Esophagus (tissue), 2 donors: ENCODE results near the gene KCNG2. TPM values are rescaled to one million over a fixed set of nuclear protein-coding genes. Genes with fewer than 3 reads are reported as not detected.

Source experiments
- H3K27ac ChIP-seq, 2 donors: one replicate each; pipeline ENCODE4 v1.5.1; 2013; ENCODE audit warnings: low read depth in 2 of 2, mild to moderate bottlenecking in 2 of 2, inconsistent platforms in 1 of 2, low read length in 1 of 2, moderate library complexity in 1 of 2
- H3K27me3 ChIP-seq, 2 donors: one replicate each; pipeline ENCODE4 v1.6.1; 2013; ENCODE audit warnings: low read length in 2 of 2, control low read depth in 1 of 2, mild to moderate bottlenecking in 1 of 2; ENCODE audit not compliant: insufficient read depth in 2 of 2, control insufficient read depth in 1 of 2
- H3K36me3 ChIP-seq, 2 donors: one replicate each; pipeline ENCODE4 v1.6.1; 2013; ENCODE audit warnings: low read length in 1 of 2; ENCODE audit not compliant: control insufficient read depth in 2 of 2, insufficient read depth in 2 of 2
- H3K4me1 ChIP-seq, 2 donors: one replicate each; pipeline ENCODE4 v1.6.1; 2013; ENCODE audit warnings: low read length in 1 of 2; ENCODE audit not compliant: control insufficient read depth in 2 of 2, insufficient read depth in 2 of 2
- H3K4me3 ChIP-seq, 2 donors: one replicate each; pipeline ENCODE4 v1.5.1; 2013; ENCODE audit warnings: low read length in 2 of 2, mild to moderate bottlenecking in 2 of 2, low read depth in 1 of 2, moderate library complexity in 1 of 2
- H3K9me3 ChIP-seq, 2 donors: one replicate each; pipeline ENCODE4 v1.6.1; 2013; ENCODE audit warnings: mild to moderate bottlenecking in 2 of 2, low read depth in 1 of 2, low read length in 1 of 2, moderate library complexity in 1 of 2; ENCODE audit not compliant: control insufficient read depth in 2 of 2, insufficient read depth in 1 of 2
- WGBS, 2 donors: extraction: QIAGEN DNeasy Blood & Tissue Kit; methylation state at CpG; one replicate each; pipeline ENCODE4 v1.1.7; 2013; 5-methylcytosine and 5-hydroxymethylcytosine counted together
- polyA plus RNA-seq, 2 donors: library from polyadenylated mRNA; stranded (reverse); fragments of 200-250 nt; gene quantifications; one replicate each; pipeline ENCODE4 v1.2.3, GENCODE V29; 2013
- donor health status: healthy with polysubstance abuse.
- donor health status: Bipolar disorder and iron deficiency.

Gene KCNG2
- polyA plus RNA-seq, 2 donors = 0.04 TPM; not detected in 1

DNA sequence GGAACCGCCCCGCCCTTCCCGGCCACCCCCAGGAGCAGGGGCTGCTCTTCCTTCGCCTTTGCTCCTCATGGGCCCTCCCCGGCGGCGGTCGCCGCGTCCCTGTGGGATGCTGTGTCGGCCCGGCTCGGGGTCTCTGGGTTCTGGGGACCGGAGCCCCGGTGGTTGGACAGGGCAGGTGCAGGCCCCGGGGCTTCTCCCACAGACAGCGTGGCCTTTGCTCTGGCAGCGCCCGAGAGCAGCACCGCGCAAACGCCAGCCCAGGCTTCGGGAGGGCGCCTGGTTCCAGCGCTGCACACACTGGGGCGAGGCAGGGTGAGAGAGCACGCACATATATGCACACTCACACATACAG lies 9.0 kb upstream of the KCNG2 start:
- H3K27ac ChIP-seq = no peak overlapping the region
- H3K36me3 ChIP-seq = no peaks in the 10 kb centered on the region
- 53 to 58% methylated on average over 27 of the region's 27 CpGs for WGBS, 2 donors
- peaks cover 2 to 4% of the 10 kb centered on the region in 2 donors for H3K27me3 ChIP-seq
- H3K4me3 ChIP-seq = no peak overlapping the region
- peaks cover 3 to 8% of the 10 kb centered on the region in 2 donors for H3K9me3 ChIP-seq
- H3K4me1 ChIP-seq = no peaks in the 10 kb centered on the region

DNA sequence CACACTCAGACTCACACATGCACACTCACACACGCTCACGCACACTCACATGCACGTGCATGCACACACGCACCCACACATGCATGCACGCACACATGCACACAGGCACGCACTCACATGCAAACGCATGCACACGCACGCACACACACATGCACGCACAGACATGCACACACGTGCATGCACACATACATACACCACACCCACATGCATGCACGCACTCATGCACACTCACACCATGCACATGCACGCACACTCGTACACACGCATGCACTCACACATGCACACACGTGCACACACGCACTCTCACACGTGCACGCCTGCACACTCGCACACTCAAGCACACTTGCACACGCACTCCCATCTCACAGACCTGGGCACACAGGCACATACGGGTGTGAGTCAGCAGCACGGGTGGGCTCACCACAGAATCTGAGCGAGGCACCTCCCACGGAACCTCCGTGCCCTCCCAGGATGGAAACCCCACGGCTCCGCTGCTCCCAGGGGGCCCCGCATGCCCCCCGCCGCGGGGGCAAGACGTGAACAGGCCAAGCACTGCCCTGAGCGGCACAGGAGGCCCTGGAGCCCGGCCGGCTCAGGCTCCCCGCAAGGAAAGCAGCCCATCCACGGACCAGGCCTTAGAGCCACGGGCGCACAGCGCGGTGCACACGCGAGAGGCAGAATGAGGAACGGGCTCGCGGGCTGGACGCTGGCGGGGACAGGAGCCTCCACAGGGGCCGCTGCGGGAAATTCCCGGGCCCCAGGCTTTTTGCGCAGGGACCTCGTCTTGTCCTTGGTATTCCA lies 8.4 kb upstream of the KCNG2 start:
- Histone ChIP-seq H3K36me3 (no peaks in the 10 kb centered on the region), H3K9me3 (peaks cover 3 to 8% of the 10 kb centered on the region in 2 donors), H3K27ac (no peak overlapping the region), H3K4me1 (no peaks in the 10 kb centered on the region), H3K27me3 (peaks cover 2 to 4% of the 10 kb centered on the region in 2 donors), H3K4me3 (no peak overlapping the region)
- 92 to 94% methylated on average over 54 of the region's 54 CpGs for WGBS, 2 donors

DNA sequence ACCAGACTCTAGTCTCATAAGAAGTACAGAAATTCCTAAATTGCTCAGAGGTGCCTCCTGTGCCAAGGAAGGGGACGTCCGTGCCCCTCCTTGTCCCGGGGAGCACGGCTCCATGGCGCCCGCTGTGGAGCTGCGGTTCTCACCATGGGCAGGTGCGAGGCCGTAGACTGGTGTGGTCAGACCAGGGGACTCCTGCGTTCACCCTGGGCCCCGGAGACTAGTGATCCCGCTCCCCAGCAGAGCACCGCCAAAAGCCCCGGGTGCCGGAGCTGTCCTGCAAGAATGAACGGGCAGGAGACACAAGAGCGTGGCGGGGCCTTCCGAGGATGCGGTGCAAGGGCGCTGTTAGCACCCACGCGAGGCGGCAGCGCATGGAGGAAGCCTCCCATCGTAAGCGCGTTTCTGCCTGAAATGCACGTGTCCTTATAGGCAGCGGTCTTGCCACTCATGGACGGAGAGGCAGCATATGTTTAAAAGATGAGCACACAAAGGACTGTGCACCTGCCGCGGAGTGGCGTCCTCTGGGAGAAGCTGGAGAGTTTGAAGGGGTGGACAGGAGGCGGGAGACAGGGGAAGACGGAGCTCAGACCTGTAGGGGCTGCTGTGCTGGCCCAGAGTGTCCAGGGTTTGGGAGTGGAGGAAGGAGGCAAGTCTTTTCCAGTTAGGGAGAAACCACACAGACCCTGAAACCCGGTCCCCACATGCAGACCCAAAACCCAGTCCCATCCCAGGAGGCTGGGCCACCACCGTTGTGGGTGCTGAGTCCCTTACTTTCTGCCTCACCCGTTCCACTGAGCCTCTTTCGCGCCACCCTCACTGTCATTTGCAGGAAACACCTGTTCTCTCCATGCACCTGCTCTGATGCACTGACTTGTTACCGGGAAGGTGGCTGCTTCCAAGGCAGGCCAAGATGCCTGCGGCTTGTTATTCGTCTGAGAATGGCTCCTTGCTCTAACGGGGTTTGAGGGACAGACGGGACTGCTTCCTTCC lies 7.5 kb upstream of the KCNG2 start:
- H3K27ac ChIP-seq = no peak overlapping the region
- WGBS, 2 donors = 75% methylated on average over 46 of the region's 46 CpGs

DNA sequence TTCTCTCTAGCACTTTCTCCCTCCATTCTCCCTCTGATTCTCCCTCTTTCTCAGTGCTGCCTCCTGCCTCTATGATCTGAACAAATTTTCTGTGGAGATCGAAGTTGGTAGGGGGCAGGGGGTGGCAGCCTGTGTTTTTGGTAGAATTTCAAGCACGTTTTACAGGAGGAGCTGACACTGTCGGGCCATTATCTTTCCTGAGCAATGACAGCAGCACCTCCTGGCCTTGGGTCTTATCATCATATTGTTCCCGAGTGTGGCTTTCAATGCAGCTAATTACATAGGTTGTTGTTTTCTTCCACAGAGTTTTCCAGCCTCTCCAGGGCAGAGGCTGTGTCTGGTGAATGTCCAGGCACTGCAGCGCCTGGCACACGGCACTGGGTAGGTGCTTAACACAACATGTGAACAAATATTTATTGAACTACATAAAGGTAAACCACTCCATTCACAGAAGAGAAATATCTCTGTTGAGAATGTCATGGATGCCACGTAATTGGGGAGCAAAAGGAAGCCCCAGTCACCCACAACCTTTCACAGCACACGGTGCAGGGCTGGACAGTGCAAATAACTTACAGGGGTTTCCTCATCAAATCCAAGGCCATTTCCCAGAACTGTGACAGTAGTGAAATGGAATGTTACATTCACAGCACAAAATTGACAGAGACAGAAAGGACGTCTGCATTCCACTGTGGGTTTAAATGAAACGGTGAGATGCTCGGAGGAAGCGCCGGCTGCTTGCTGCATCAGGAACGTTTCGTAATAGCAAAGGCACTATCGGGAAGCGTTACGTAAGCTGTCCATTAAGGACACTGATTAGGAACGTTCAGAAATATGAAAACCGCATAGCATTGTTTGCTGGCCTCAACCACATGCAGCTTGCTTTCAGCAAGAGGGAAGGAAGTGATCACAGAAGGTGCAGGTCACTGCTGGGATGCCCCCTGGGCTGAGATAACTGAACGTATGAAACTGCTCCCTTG lies 6.5 kb upstream of the KCNG2 start:
- 18 to 27% methylated on average over 21 of the region's 21 CpGs for WGBS, 2 donors
- H3K4me3 ChIP-seq = no peak overlapping the region

More for the DNA sequence above, 7.5 kb upstream of the KCNG2 start:
- Histone ChIP-seq H3K4me1 (no peaks in the 10 kb centered on the region), H3K4me3 (no peak overlapping the region), H3K9me3 (peaks cover 3 to 6% of the 10 kb centered on the region in 2 donors), H3K36me3 (no peaks in the 10 kb centered on the region), H3K27me3 (peaks cover 2 to 4% of the 10 kb centered on the region in 2 donors)

DNA sequence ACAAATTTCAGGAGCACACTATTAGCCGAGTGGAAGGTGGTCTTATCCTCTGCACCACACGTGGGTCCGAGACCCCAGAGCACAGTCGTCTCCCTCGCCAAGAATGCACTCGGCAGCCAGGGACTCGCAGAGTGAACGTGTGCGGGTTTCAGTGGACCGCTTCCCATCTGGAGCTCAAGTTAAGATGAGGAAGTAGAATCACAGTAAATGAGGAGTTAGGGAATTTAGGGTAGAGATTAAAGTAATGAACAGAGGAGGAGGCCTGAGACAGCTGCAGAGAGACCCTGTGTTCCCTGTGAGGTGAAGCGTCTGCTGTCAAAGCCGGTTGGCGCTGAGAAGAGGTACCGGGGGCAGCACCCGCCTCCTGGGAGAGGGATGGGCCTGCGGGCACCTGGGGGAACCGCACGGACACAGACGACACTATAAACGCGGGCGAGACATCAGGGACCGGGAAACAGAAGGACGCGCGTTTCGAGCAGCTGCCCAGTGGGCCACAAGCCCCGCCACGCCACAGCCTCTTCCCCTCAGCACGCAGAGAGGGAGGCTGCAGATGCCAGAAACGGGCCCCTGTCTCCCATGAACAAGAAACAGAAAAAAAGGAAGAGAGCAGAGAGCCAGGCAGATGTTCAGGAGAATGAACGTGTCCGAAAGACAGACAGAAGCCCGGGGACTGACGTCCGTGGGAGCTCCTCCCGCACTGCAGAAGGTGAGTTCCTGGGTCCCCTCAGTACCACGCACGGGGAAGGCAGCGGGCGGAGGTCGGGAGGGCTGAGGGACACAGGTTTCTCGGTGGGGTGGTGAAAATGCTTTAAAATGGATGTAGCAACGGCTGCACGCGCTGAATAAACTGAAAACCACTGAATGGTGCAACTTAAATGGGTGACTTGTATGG lies 5.4 kb upstream of the KCNG2 start:
- H3K27ac ChIP-seq = no peak overlapping the region
- no peak overlapping the region for H3K4me3 ChIP-seq
- no peaks in the 10 kb centered on the region for H3K36me3 ChIP-seq
- WGBS, 2 donors = 82% methylated on average over 46 of the region's 46 CpGs
- H3K27me3 ChIP-seq = peaks cover 2 to 10% of the 10 kb centered on the region in 2 donors
- H3K4me1 ChIP-seq = no peaks in the 10 kb centered on the region
- peaks cover 3 to 7% of the 10 kb centered on the region in 2 donors for H3K9me3 ChIP-seq

More for the DNA sequence above, 6.5 kb upstream of the KCNG2 start:
- H3K9me3 ChIP-seq = peaks cover 3 to 7% of the 10 kb centered on the region in 2 donors
- no peak overlapping the region for H3K27ac ChIP-seq
- H3K27me3 ChIP-seq = peaks cover 2 to 4% of the 10 kb centered on the region in 2 donors
- no peaks in the 10 kb centered on the region for H3K4me1 ChIP-seq
- H3K36me3 ChIP-seq = no peaks in the 10 kb centered on the region

DNA sequence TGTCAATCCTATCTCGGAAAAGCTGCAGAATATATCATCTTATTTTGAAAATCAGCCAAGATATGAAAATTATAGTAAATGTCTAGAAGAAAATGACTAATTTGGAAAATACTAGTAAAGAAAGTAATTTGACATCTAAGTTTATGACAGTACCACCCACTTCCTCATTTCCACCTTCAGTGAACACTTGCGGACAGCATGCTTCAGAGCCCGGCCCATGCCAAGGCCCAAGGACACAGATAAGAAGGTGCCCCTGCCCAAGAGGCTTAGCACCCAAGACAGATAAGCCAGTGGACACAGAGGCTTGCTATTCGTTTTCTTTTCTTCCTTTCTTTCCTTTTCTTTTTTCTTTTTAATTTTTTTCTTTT lies 4.8 kb upstream of the KCNG2 start:
- no peaks in the 10 kb centered on the region for H3K4me1 ChIP-seq
- H3K27me3 ChIP-seq = peaks cover 2 to 10% of the 10 kb centered on the region in 2 donors
- WGBS, 2 donors = 68 to 80% methylated on average over 4 of the region's 4 CpGs
- H3K36me3 ChIP-seq = no peaks in the 10 kb centered on the region
- no peak overlapping the region for H3K4me3 ChIP-seq
- no peak overlapping the region for H3K27ac ChIP-seq
- peaks cover 3 to 7% of the 10 kb centered on the region in 2 donors for H3K9me3 ChIP-seq

DNA sequence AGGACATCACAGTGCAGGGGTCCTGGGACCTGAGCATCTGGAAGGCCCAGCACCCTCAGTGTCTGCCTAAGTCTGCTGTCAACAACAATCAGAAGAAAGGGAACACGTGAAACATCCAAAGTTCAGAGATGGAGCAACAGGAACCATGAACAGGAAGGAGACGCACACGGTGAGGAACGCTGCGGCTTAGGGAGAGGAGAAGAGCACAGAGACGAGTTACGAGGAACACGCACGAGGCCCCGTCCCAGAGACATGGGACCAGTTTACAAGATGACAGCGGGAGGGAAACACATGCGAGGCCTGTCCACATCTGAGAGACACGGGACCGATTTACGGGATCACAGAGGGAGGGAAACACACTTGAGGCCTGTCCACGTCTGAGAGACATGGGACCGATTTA lies 2.9 kb upstream of the KCNG2 start:
- WGBS, 2 donors = 90 to 92% methylated on average over 17 of the region's 17 CpGs
- Histone ChIP-seq H3K27me3 (peaks cover 7 to 17% of the 10 kb centered on the region in 2 donors), H3K4me3 (no peak overlapping the region), H3K36me3 (no peaks in the 10 kb centered on the region), H3K27ac (no peak overlapping the region), H3K4me1 (peaks cover 0 to 3% of the 10 kb centered on the region in 2 donors), H3K9me3 (peaks cover 0 to 2% of the 10 kb centered on the region in 2 donors)

DNA sequence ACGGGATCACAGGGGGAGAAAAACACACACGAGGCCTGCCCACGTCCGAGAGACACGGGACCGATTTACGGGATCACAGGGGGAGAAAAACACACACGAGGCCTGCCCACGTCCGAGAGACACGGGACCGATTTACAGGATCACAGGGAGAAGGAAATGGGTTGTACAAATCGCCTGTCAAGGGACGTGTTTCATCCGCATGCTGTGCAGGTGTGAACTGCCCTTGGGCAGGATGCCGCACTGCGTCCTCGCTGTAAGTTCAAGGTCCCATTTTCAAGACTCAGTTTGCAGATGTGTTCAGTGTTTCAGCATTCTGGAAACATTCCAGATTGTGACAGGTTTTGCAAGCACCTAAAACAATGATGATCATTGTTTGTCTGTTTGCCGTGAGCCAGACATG lies 2.3 kb upstream of the KCNG2 start:
- H3K27ac ChIP-seq = no peak overlapping the region
- WGBS, 2 donors = 90 to 91% methylated on average over 19 of the region's 19 CpGs

More for the DNA sequence above, 2.3 kb upstream of the KCNG2 start:
- peaks cover 0 to 3% of the 10 kb centered on the region in 2 donors for H3K4me1 ChIP-seq
- no peak overlapping the region for H3K4me3 ChIP-seq
- no peaks in the 10 kb centered on the region for H3K36me3 ChIP-seq
- H3K27me3 ChIP-seq = peaks cover 7 to 15% of the 10 kb centered on the region in 2 donors
- peaks cover 0 to 2% of the 10 kb centered on the region in 2 donors for H3K9me3 ChIP-seq
